ENCODE measurements around the gene NISCH. TPM values are rescaled to one million over a fixed set of nuclear protein-coding genes. Genes with fewer than 3 reads are reported as not detected.

NISCH gene
- total RNA-seq, 1 experiment from 2014 or later: 63.4 TPM

- TSS peak; percentile 86 for BruUV-seq (replicated peaks)
Observed at GRCh38 chr3:52524258-52524751, 68.9 kb downstream of the NISCH start.

More at GRCh38 chr3:52524258-52524751, 68.9 kb downstream of the NISCH start:
- ATAC-seq (no peak), DNase-seq (ENCODE audit: low read depth, low spot score) (no peak)
- H3K9me3 ChIP-seq (ENCODE audit: control insufficient read depth, insufficient read depth, low read depth, low read length): no peaks in the 10 kb centered on the region
- H3K36me3 ChIP-seq (ENCODE audit: control insufficient read depth, insufficient read depth, low read length): no peaks in the 10 kb centered on the region
- no peaks in the 10 kb centered on the region for H3K27me3 ChIP-seq (ENCODE audit: control insufficient read depth, insufficient read depth, low read length)
- in situ Hi-C loops (cut with HindIII; ENCODE audit: low pct_unique_long_range_greater_than_20kb, low sequenced_read_pairs) (no loop called here), intact Hi-C loops (cut with micrococcal nuclease; ENCODE audit: unreplicated experiment) (no loop called here)
- H3K27ac ChIP-seq (ENCODE audit: low read length): no peak overlapping the region
- CTCF ChIA-PET: no interaction called here
- no peaks in the 10 kb centered on the region; the same call in 1 of the 2 replicates for H3K4me1 ChIP-seq (ENCODE audit: control insufficient read depth, insufficient read depth, low read length)
- TF ChIP-seq SIN3A (IDR thresholded peaks at IDR 0.05; ENCODE audit: borderline replicate concordance, insufficient read depth, low read depth, low read length) (no peak), TCF7L2 (IDR thresholded peaks at IDR 0.05; ENCODE audit: low read depth, low read length) (no peak), CTCF (IDR thresholded peaks at IDR 0.05) (no peak), POLR2AphosphoS5 (IDR thresholded peaks at IDR 0.05; ENCODE audit: low read depth, low read length) (no peak), REST (IDR thresholded peaks at IDR 0.05; ENCODE audit: insufficient read depth in 1 of 2, low read depth in 2 of 2, low read length in 1 of 2) (no peak)
- H3K4me3 ChIP-seq (ENCODE audit: low read depth in 2 of 2, low read length in 2 of 2): no peak overlapping the region
- POLR2A ChIA-PET: no interaction called here

Measured in Panc1 (cell line).